ENCODE measurements around the gene MAN1B1.

MAN1B1 gene

GRCh38 chr9:137145731-137146526 lies 59.1 kb downstream of the MAN1B1 start:
- DNase-seq (ENCODE audit: low read depth in 2 of 2) = no peak

GRCh38 chr9:137146527-137146918 lies 59.7 kb downstream of the MAN1B1 start:
- no peak for DNase-seq (ENCODE audit: low read depth in 2 of 2)

GRCh38 chr9:137147091-137147792 lies 60.5 kb downstream of the MAN1B1 start:
- DNase-seq (ENCODE audit: low read depth in 2 of 2) = no peak

GRCh38 chr9:137147793-137148160 lies 61.0 kb downstream of the MAN1B1 start:
- no peak for DNase-seq (ENCODE audit: low read depth in 2 of 2)

- no peak for DNase-seq (ENCODE audit: low read depth in 2 of 2)
Measured at GRCh38 chr9:137148242-137148641, 61.5 kb downstream of the MAN1B1 start.

GRCh38 chr9:137148661-137149060 lies 61.9 kb downstream of the MAN1B1 start:
- DNase-seq (ENCODE audit: low read depth in 2 of 2) = no peak

- DNase-seq (ENCODE audit: low read depth in 2 of 2) = no peak
Measured at GRCh38 chr9:137149363-137149762, 62.6 kb downstream of the MAN1B1 start.

GRCh38 chr9:137149942-137150616 lies 63.3 kb downstream of the MAN1B1 start:
- peak in 1 of 2 donors; percentile 43 for DNase-seq (ENCODE audit: low read depth in 2 of 2)

GRCh38 chr9:137150617-137151457 lies 64.1 kb downstream of the MAN1B1 start:
- peak; percentile 68 to 74 for DNase-seq (ENCODE audit: low read depth in 2 of 2)

- no peak for DNase-seq (ENCODE audit: low read depth in 2 of 2)
Measured at GRCh38 chr9:137152844-137153405, 66.1 kb downstream of the MAN1B1 start.

- DNase-seq (ENCODE audit: low read depth in 2 of 2) = peak; percentile 55 to 59
Measured at GRCh38 chr9:137156567-137157375, 70.0 kb downstream of the MAN1B1 start.

- no peak for DNase-seq (ENCODE audit: low read depth in 2 of 2)
Measured at GRCh38 chr9:137157618-137158415, 71.0 kb downstream of the MAN1B1 start.

GRCh38 chr9:137158625-137159024 lies 71.8 kb downstream of the MAN1B1 start:
- no peak for DNase-seq (ENCODE audit: low read depth in 2 of 2)

All from stimulated activated CD4-positive, alpha-beta T cell treated with anti-CD3 and anti-CD28 coated beads, Interleukin-15, amount 100 ng/mL, for 48 hours (primary cell).